Measurements from ENCODE around the gene BRDT.

DNA sequence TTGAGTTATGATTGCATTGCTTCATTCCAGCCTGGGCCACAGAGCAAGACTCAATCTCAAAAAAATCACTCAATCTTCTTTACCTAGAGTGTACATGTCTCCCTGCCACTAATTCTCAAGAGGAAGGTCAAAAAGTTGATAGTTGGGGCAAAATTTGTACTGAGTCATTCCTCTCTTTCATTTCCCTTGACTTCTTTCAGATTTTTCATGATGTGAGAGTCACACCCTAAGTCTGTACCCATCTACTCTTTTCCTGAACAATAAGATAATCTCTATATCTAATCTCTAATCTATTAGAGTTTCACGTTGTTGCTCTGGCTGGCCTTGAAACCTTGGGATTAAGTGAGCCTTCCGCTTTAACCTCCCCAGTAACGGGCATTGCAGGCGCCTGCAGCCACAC, 1.1 kb upstream of the BRDT start:
- no peak for TF ChIP-seq POLR2A (IDR thresholded peaks at IDR 0.05)
- TF ChIP-seq, protein P1, sequence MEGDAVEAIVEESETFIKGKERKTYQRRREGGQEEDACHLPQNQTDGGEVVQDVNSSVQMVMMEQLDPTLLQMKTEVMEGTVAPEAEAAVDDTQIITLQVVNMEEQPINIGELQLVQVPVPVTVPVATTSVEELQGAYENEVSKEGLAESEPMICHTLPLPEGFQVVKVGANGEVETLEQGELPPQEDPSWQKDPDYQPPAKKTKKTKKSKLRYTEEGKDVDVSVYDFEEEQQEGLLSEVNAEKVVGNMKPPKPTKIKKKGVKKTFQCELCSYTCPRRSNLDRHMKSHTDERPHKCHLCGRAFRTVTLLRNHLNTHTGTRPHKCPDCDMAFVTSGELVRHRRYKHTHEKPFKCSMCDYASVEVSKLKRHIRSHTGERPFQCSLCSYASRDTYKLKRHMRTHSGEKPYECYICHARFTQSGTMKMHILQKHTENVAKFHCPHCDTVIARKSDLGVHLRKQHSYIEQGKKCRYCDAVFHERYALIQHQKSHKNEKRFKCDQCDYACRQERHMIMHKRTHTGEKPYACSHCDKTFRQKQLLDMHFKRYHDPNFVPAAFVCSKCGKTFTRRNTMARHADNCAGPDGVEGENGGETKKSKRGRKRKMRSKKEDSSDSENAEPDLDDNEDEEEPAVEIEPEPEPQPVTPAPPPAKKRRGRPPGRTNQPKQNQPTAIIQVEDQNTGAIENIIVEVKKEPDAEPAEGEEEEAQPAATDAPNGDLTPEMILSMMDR (IDR thresholded peaks at IDR 0.05), result no peak

All from testis (tissue), 2 donors.